HEK293 (cell line): ENCODE data around the gene PPID.

ENCODE experiments used
- HOXA7 ChIP-seq: sonication (generic); formaldehyde crosslinking; IDR thresholded peaks from 2 replicates; pipeline ENCODE4 v1.8.1; 2022; ENCODE audit warnings: missing genetic modification reagents, borderline replicate concordance
- KLF8 ChIP-seq: fragments of 450-650 bp; formaldehyde crosslinking; IDR thresholded peaks from 2 replicates; pipeline ENCODE4 v1.5.1; 2016; ENCODE audit warnings: missing biosample characterization, missing genetic modification characterization
- KLF9 ChIP-seq: fragments of 450-650 bp; formaldehyde crosslinking; IDR thresholded peaks from 2 replicates; pipeline ENCODE4 v1.5.1; 2016; ENCODE audit warnings: missing biosample characterization, missing genetic modification characterization, low read depth
- PBX3 ChIP-seq: sonication (generic); formaldehyde crosslinking; IDR thresholded peaks from 2 replicates; pipeline ENCODE4 v1.8.1; 2022; ENCODE audit warnings: mild to moderate bottlenecking, moderate library complexity, missing genetic modification reagents
- RBAK ChIP-seq: fragments of 450-650 bp; formaldehyde crosslinking; IDR thresholded peaks from 2 replicates; pipeline ENCODE4 v1.5.1; 2016; ENCODE audit warnings: missing biosample characterization, missing genetic modification characterization
- REPIN1 ChIP-seq: fragments of 450-650 bp; formaldehyde crosslinking; IDR thresholded peaks from 2 replicates; pipeline ENCODE4 v1.5.1; 2017; ENCODE audit warnings: missing biosample characterization, missing genetic modification characterization, low read depth
- SETDB1 ChIP-seq: IDR thresholded peaks from one replicate; pipeline ENCODE4 v1.6.1; 2017; ENCODE audit warnings: mild to moderate bottlenecking, low read length, moderate library complexity, mixed read lengths; ENCODE audit not compliant: insufficient read length
- TSHZ1 ChIP-seq: fragments of 450-650 bp; formaldehyde crosslinking; IDR thresholded peaks from 2 replicates; pipeline ENCODE4 v1.5.1; 2016; ENCODE audit warnings: missing biosample characterization, missing genetic modification characterization, borderline replicate concordance
- WT1 ChIP-seq: fragments of 450-650 bp; formaldehyde crosslinking; IDR thresholded peaks from 2 replicates; pipeline ENCODE4 v1.5.1; 2016; ENCODE audit warnings: missing biosample characterization, missing genetic modification characterization
- ZBTB48 ChIP-seq: fragments of 450-650 bp; formaldehyde crosslinking; IDR thresholded peaks from 2 replicates; pipeline ENCODE4 v1.5.1; 2016; ENCODE audit warnings: missing biosample characterization, missing genetic modification characterization
- ZFP69B ChIP-seq: fragments of 450-650 bp; formaldehyde crosslinking; IDR thresholded peaks from 2 replicates; pipeline ENCODE4 v1.5.1; 2016; ENCODE audit warnings: missing biosample characterization, missing genetic modification characterization
- ZNF140 ChIP-seq: fragments of 450-650 bp; formaldehyde crosslinking; IDR thresholded peaks from 2 replicates; pipeline ENCODE4 v1.5.1; 2016; ENCODE audit warnings: missing biosample characterization, missing genetic modification characterization
- ZNF146 ChIP-seq: fragments of 450-650 bp; formaldehyde crosslinking; IDR thresholded peaks from 2 replicates; pipeline ENCODE4 v1.5.1; 2016; ENCODE audit warnings: missing biosample characterization, missing genetic modification characterization
- ZNF157 ChIP-seq: fragments of 450-650 bp; formaldehyde crosslinking; IDR thresholded peaks from 2 replicates; pipeline ENCODE4 v1.5.1; 2016; ENCODE audit warnings: missing biosample characterization, missing genetic modification characterization
- ZNF184 ChIP-seq: fragments of 450-650 bp; IDR thresholded peaks from 2 replicates; pipeline ENCODE4 v1.5.1; 2018; ENCODE audit warnings: missing biosample characterization, mild to moderate bottlenecking, missing genetic modification characterization
- ZNF223 ChIP-seq: fragments of 450-650 bp; formaldehyde crosslinking; IDR thresholded peaks from 2 replicates; pipeline ENCODE4 v1.5.1; 2016; ENCODE audit warnings: missing biosample characterization, missing genetic modification characterization
- ZNF274 ChIP-seq, 2 experiments: fragments of 200-500 bp in 1 of 2; fragments of 450-650 bp in 1 of 2; sonication (Bioruptor generic) in 1 of 2; formaldehyde crosslinking in 1 of 2; IDR thresholded peaks; 2 replicates each; pipeline versions ENCODE4 v1.5.1 to v1.6.1; 2014 to 2016; ENCODE audit warnings: borderline replicate concordance in 1 of 2, inconsistent platforms in 1 of 2, low read length in 1 of 2, missing biosample characterization in 1 of 2, missing genetic modification characterization in 1 of 2
- ZNF335 ChIP-seq: fragments of 450-650 bp; formaldehyde crosslinking; conservative IDR thresholded peaks from 2 replicates; pipeline ENCODE4 v1.5.1; 2016; ENCODE audit warnings: missing biosample characterization, missing genetic modification characterization
- ZNF423 ChIP-seq: fragments of 450-650 bp; formaldehyde crosslinking; IDR thresholded peaks from 2 replicates; pipeline ENCODE4 v1.5.1; 2016; ENCODE audit warnings: missing biosample characterization, missing genetic modification characterization
- ZNF501 ChIP-seq: fragments of 450-650 bp; formaldehyde crosslinking; IDR thresholded peaks from 2 replicates; pipeline ENCODE4 v1.5.1; 2016; ENCODE audit warnings: missing biosample characterization, missing genetic modification characterization
- ZNF521 ChIP-seq: fragments of 450-650 bp; formaldehyde crosslinking; IDR thresholded peaks from 2 replicates; pipeline ENCODE4 v1.5.1; 2017; ENCODE audit warnings: missing biosample characterization, mild to moderate bottlenecking, missing genetic modification characterization
- ZNF529 ChIP-seq: fragments of 450-650 bp; formaldehyde crosslinking; IDR thresholded peaks from 2 replicates; pipeline ENCODE4 v1.5.1; 2017; ENCODE audit warnings: missing genetic modification characterization, missing biosample characterization; ENCODE audit not compliant: insufficient replicate concordance
- ZNF555 ChIP-seq: fragments of 450-650 bp; formaldehyde crosslinking; conservative IDR thresholded peaks from 2 replicates; pipeline ENCODE4 v1.5.1; 2017; ENCODE audit warnings: missing biosample characterization, mild to moderate bottlenecking, missing genetic modification characterization, inconsistent platforms
- ZNF600 ChIP-seq: fragments of 450-650 bp; formaldehyde crosslinking; IDR thresholded peaks from 2 replicates; pipeline ENCODE4 v1.5.1; 2016; ENCODE audit warnings: missing biosample characterization, missing genetic modification characterization
- ZNF624 ChIP-seq: fragments of 450-650 bp; formaldehyde crosslinking; IDR thresholded peaks from 2 replicates; pipeline ENCODE4 v1.5.1; 2017; ENCODE audit warnings: missing biosample characterization, missing genetic modification characterization
- ZNF654 ChIP-seq: fragments of 450-650 bp; formaldehyde crosslinking; IDR thresholded peaks from 2 replicates; pipeline ENCODE4 v1.5.1; 2016; ENCODE audit warnings: low read depth, missing biosample characterization, missing genetic modification characterization
- ZNF692 ChIP-seq: fragments of 450-650 bp; formaldehyde crosslinking; IDR thresholded peaks from 2 replicates; pipeline ENCODE4 v1.5.1; 2016; ENCODE audit warnings: missing biosample characterization, missing genetic modification characterization
- ZNF768 ChIP-seq: fragments of 450-650 bp; formaldehyde crosslinking; IDR thresholded peaks from 2 replicates; pipeline ENCODE4 v1.5.1; 2018; ENCODE audit warnings: missing biosample characterization, mild to moderate bottlenecking, missing genetic modification characterization
- ZSCAN16 ChIP-seq: fragments of 450-650 bp; formaldehyde crosslinking; IDR thresholded peaks from 2 replicates; pipeline ENCODE4 v1.5.1; 2016; ENCODE audit warnings: missing biosample characterization, missing genetic modification characterization
- TF ChIP-seq, protein P1 (sequence below): fragments of 450-650 bp; formaldehyde crosslinking; IDR thresholded peaks from 2 replicates; pipeline ENCODE4 v1.5.1; 2016; ENCODE audit warnings: missing biosample characterization, missing genetic modification characterization
- TF ChIP-seq, protein P2 (sequence below): fragments of 450-650 bp; formaldehyde crosslinking; IDR thresholded peaks from 2 replicates; pipeline ENCODE4 v1.5.1; 2016; ENCODE audit warnings: missing biosample characterization, missing genetic modification characterization

PPID gene

DNA sequence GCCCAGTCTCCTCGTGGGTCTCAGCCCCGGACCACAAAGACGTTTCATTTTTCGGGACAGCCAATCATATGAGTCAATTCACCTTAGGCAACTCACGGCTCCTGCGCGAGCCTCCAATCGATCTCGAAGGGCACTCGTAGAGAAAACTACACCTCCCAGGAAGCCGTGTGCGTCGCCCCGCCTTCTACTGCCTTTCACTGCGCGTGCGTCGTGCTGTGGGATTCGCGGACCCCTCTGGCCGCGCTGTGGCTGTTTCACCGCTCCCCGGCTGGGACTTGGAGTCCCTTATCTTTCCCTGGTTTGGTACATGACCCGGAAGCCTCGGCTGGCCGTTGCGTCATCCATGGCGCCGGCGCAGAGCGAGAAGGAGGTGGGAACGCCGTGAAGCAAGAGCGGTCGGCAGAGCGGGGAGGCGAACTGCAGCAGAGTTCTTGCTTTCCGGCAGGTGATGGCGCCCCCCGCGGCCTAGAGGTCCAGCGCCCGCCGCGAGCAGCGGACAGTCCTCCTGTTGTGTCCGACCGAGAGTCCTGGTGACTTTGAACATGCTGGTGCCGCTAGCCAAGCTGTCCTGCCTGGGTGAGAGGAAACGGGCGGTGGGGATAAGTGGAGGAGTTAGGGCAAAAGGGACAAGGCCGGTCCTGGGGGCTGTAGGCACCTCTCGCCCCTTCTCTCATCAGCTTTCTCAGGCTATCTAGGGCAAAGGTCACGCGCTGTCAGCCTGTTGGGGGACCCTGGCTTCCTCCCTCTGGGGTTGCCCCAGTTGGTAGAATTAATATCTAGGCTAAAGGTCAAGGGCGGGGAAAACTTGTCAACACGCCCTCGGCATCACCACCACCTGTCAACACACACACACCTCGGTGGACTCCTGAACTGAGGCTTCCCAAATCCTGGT is 51.0 kb downstream of the PPID start, which contains the start of gene ETFDH (continued):
- no peak for TF ChIP-seq TSHZ1 (tag by site-specific recombination)
- TF ChIP-seq HOXA7 (CRISPR knock-in tag) = no peak
- no peak for TF ChIP-seq ZNF529
- TF ChIP-seq, protein P1, sequence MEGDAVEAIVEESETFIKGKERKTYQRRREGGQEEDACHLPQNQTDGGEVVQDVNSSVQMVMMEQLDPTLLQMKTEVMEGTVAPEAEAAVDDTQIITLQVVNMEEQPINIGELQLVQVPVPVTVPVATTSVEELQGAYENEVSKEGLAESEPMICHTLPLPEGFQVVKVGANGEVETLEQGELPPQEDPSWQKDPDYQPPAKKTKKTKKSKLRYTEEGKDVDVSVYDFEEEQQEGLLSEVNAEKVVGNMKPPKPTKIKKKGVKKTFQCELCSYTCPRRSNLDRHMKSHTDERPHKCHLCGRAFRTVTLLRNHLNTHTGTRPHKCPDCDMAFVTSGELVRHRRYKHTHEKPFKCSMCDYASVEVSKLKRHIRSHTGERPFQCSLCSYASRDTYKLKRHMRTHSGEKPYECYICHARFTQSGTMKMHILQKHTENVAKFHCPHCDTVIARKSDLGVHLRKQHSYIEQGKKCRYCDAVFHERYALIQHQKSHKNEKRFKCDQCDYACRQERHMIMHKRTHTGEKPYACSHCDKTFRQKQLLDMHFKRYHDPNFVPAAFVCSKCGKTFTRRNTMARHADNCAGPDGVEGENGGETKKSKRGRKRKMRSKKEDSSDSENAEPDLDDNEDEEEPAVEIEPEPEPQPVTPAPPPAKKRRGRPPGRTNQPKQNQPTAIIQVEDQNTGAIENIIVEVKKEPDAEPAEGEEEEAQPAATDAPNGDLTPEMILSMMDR (tag by site-specific recombination) = peak; percentile 96
- TF ChIP-seq ZFP69B (tag by site-specific recombination) = peak; percentile 52; the same call in 1 of the 2 replicates
- TF ChIP-seq ZNF335 (tag by site-specific recombination) = peak; percentile 74
- TF ChIP-seq ZBTB48 (tag by site-specific recombination) = peak; percentile 91
- TF ChIP-seq ZNF521 (tag by site-specific recombination) = no peak
- no peak; the same call in 1 of the 2 replicates for TF ChIP-seq ZNF768 (tag by site-specific recombination)
- TF ChIP-seq ZNF501 (tag by site-specific recombination) = peak; percentile 88
- TF ChIP-seq ZNF184 (tag by site-specific recombination) = no peak
- no peak for TF ChIP-seq ZNF146 (tag by site-specific recombination)
- TF ChIP-seq PBX3 (CRISPR knock-in tag) = no peak
- TF ChIP-seq ZNF157 (tag by site-specific recombination) = no peak
- no peak for TF ChIP-seq ZNF274 (IDR thresholded peaks at IDR 0.05; ENCODE audit: low read length)
- no peak for TF ChIP-seq ZNF274 (tag by site-specific recombination; IDR thresholded peaks at IDR 0.05; ENCODE audit: borderline replicate concordance)
- peak; percentile 9; the same call in 1 of the 2 replicates for TF ChIP-seq KLF9 (tag by site-specific recombination)
- TF ChIP-seq ZNF624 (tag by site-specific recombination) = no peak
- no peak for TF ChIP-seq RBAK (tag by site-specific recombination)
- TF ChIP-seq, protein P2, sequence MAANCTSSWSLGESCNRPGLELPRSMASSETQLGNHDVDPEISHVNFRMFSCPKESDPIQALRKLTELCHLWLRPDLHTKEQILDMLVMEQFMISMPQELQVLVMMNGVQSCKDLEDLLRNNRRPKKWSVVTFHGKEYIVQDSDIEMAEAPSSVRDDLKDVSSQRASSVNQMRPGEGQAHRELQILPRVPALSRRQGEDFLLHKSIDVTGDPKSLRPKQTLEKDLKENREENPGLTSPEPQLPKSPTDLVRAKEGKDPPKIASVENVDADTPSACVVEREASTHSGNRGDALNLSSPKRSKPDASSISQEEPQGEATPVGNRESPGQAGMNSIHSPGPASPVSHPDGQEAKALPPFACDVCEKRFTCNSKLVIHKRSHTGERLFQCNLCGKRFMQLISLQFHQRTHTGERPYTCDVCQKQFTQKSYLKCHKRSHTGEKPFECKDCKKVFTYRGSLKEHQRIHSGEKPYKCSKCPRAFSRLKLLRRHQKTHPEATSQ (tag by site-specific recombination) = 0 out of 2 replicates have a peak, but pooled peaks have one; percentile 73
- no peak for TF ChIP-seq ZNF223 (tag by site-specific recombination)
- peak; percentile 27; the same call in 1 of the 2 replicates for TF ChIP-seq ZNF692 (tag by site-specific recombination)
- TF ChIP-seq WT1 = no peak
- no peak for TF ChIP-seq ZNF555 (tag by site-specific recombination)
- TF ChIP-seq REPIN1 (tag by site-specific recombination) = no peak
- TF ChIP-seq ZNF423 = no peak
- no peak; the same call in 1 of the 2 replicates for TF ChIP-seq KLF8 (tag by site-specific recombination)
- TF ChIP-seq ZSCAN16 (tag by site-specific recombination) = no peak
- no peak for TF ChIP-seq ZNF654 (tag by site-specific recombination)
- no peak for TF ChIP-seq ZNF140
- peak; percentile 16 for TF ChIP-seq SETDB1
- peak; percentile 92 for TF ChIP-seq ZNF600
